Stimulated activated CD4-positive, alpha-beta T cell treated with anti-CD3 and anti-CD28 coated beads, TNF-alpha, amount 100 ng/mL, for 48 hours (primary cell): Measurements from ENCODE around the gene MOB3A.
A peak's percentile ranks its signal among the peaks of the same experiment; 100 is the strongest.
"Not testable (repeated sequence)": the region's sequence is repeated elsewhere in the genome, so short reads cannot be mapped to it uniquely, and the experiment has no call there.

Experiments
- DNase-seq, 3 donors: peaks; one replicate each; pipeline ENCODE4 v3.0.0-alpha.2; 2020; ENCODE audit warnings: low read depth in 3 of 3

MOB3A gene

DNA sequence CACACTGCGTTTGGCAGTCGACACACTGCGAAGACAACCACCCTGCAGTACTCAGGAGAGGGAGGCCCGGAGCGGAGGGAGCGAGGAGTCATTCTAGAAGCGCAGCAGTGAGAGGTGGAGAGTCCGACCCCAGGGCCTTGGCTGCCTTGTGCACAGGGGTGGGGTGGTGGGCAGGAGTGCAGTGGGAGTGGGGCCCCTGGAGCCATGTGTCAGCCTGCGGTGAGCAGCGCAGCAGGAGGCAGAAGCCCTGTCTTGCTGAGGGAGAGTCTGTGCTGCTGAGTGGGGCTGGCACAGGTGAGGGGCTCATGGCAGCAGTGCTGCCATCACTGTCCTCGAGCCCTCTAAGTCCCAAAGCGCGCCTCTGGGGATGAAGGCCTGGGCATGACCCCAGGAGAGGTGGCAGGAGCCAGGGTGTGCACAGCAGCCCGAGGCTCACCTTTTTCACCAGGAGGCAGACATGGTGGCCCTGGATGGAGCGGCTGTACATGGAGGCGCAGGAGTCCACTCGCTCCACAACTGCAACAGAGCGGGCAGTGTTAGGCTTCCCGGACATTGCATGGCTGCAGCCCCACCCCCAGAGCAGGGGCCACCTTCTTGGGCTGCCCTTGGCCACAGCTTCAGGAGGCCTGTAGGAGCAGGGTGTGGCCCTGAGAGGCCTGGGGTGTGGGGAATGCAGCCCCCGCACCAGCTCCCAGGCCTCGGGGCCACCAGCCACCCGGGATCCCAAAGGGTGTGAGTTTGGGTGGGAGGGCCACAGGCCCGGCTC is 12.3 kb upstream of the MOB3A start:
- DNase-seq: no peak

GRCh38 chr19:2103045-2103707 is 7.0 kb upstream of the MOB3A start:
- no peak for DNase-seq

DNA sequence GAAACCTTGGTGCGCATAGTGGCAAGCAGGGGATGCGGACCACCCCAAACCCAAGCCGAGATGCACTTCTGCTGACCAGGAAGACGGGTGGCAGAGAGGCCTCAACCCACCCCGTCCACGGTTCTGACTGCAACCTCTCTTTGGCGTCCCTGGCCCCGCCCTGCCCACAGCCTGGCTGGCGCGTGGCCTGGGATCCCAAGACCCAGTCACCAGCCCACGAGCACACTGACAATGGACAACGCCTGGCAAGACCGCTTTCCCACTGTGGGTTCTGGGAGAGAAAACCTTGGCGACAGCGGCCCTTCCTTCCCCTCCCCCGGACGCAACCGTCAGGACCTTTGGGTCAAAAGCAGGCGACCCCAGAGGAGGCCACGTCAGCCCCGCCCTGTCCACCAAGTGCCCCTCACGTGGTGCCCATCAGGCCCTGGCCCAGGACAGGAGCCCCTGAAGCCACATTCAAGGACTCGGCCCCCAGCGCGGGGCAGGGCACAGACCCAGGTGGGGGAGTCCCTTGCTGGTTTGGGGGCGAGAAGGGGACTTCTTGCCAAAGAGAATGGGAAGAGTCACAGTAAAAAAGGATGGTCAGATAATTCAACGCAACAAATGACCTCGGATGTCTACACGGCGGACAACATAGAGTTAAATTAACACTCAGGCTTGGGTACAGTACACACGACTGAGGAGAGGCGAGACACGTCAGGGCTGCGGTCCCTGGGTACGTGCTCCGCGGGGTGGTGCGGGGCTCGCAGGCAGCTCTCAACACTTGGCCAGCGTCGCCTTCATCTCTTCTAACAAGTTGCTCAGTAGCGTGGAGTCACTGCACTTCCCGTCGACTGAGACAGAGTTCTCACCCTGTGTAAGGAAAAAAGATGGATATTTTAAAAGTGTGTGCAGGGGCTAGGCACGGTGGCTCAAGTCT is 5.5 kb upstream of the MOB3A start:
- no peak for DNase-seq

DNA sequence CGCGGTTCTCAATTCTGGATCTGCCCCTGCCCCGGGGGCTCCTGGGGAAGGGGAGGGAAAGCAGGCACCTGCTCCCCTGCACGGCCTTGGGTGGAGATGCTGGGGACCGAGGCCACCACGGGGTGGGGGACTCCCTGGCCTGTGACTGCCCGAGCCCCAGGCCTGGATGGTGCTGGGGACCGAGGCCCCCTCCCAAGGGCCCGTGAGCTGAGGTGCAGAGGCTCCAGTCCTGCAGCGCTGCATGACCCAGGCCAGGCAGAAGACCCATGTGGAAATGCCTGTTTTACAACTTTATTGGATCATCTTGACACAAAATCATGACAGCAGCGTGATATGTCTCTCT is 4.6 kb upstream of the MOB3A start:
- DNase-seq: no peak

DNA sequence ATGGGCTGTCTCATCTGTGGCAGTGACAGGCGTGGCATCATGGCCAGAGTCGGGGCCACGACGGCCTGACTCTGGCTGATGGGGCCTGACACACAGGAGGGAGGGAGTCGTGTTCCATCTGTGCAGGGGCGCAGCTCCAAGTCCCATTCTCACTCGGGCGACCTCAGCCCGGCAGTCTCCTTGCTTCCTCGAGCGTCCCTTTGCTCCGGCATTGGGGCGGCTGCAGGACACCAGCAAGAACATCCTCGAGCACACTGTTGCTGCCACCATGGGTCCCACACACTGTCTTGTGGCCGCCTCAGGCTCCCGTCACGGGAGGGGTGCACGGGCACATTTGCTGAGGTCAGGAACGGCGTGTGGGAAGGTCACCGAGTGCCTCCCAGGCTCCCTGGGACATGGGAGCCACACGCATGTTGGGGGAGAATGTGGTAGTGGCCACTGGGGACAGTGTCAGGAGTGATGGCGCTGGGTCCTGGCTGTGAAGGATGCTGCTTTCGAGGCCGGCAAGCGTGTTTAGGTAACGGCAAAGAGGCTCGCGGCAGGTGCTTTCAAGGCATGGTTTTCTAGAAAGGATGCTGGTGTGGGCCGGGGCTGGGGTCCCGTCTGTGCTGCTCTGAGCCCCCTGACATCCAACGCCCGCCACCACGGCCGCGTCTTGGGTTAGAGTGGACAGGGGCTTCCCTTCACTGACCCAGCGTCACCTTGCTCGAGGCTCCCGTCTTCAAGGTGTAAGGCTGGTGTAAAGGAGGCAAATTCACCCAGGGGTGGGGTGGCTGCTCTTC is 4.0 kb upstream of the MOB3A start:
- no peak for DNase-seq

DNA sequence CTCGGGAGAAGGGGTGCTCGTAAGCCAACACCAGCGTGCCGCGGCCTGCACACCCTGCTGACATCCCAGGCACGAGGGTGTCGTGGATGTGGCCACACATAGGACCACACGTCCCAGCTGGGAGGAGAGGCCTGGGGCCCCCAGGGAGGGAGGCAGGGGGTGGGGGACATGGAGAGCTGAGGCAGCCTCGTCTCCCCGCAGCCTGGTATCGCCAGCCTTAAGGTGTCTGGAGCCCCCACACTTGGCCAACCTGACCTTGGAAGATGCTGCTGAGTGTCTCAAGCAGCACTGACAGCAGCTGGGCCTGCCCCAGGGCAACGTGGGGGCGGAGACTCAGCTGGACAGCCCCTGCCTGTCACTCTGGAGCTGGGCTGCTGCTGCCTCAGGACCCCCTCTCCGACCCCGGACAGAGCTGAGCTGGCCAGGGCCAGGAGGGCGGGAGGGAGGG is 3.0 kb upstream of the MOB3A start:
- no peak for DNase-seq

DNA sequence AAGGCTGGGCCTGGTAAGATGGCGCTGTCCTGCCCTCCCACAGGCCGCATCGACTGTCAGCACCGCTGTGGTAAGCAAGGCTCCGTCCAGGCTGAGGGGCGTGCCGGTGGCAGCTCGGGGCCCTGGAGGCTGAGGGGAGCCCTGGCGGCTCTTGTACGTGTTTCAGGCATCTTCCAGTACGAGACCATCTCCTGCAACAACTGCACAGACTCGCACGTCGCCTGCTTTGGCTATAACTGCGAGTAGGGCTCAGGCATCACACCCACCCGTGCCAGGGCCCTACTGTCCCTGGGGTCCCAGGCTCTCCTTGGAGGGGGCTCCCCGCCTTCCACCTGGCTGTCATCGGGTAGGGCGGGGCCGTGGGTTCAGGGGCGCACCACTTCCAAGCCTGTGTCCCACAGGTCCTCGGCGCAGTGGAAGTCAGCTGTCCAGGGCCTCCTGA is 1.8 kb upstream of the MOB3A start:
- DNase-seq: no peak

- no peak for DNase-seq
Measured at GRCh38 chr19:2097203-2097885, 1.2 kb upstream of the MOB3A start.

- peak; percentile 100 for DNase-seq
Measured at GRCh38 chr19:2096480-2097202, 515 bp upstream of the MOB3A start, which contains the start of gene IZUMO4. Gene IZUMO4, plus strand, starts transcription at chr19:2096915. Its CDS starts 31 bp downstream, at chr19:2096946.

DNA sequence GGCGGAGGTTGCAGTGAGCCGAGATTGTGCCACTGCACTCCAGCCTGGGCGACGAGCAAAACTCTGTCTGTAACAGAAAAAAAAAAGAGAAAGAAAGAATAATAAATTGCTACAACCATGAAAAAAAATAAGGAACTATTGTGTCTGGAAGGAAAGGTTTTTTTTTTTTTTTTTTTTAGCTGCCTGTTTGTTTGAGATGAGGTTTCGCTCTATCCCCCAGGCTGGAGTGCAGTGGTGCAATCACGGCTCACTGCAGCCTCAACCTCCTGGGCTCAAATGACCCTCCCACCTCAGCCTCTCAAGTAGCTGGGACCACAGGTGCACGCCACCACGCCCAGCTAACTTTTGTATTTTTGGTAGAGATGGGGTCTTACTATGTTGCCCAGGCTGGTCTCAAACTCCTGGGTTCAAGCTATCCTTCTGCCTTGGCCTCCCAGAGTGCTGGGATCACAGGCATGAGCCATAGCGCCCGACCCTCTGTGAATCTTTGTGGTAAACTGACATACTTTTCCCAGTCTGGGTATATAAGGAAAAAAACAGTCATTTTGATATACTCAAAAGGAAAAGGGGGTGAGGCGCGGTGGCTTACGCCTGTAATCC is 4.1 kb downstream of the MOB3A start:
- not testable (repeated sequence) for DNase-seq

GRCh38 chr19:2089727-2090053 is 6.4 kb downstream of the MOB3A start:
- no peak for DNase-seq

GRCh38 chr19:2089001-2089711 is 7.0 kb downstream of the MOB3A start:
- DNase-seq: no peak

GRCh38 chr19:2087621-2088100 is 8.5 kb downstream of the MOB3A start:
- DNase-seq: no peak

GRCh38 chr19:2086695-2087620 is 9.2 kb downstream of the MOB3A start:
- DNase-seq: not testable (repeated sequence)

GRCh38 chr19:2084993-2085720 is 11.0 kb downstream of the MOB3A start:
- peak; percentile 89 to 95 (median 92) for DNase-seq

GRCh38 chr19:2083174-2083854 is 12.8 kb downstream of the MOB3A start:
- peak in 1 of 3 donors; percentile 44 for DNase-seq
